Psoas muscle (tissue), 8 donors: ENCODE measurements around the gene CYSRT1. TPM values are rescaled to one million over a fixed set of nuclear protein-coding genes. Genes with fewer than 3 reads are reported as not detected.

Experiments used
- ATAC-seq, 4 donors: fragments of 200-7000 bp; cut with Tn5 transposase; one replicate each; pipeline ENCODE4 v1.9.1; 2020; ENCODE audit warnings: moderate library complexity in 3 of 4, mild to moderate bottlenecking in 2 of 4
- DNase-seq, 2 donors: peaks; one replicate each; pipeline ENCODE4 v3.0.0-alpha.2; 2020
- H3K27ac ChIP-seq: fragments of 200-600 bp; one replicate; pipeline ENCODE4 v1.8.0; 2022
- H3K27me3 ChIP-seq, 3 donors: fragments of 200-600 bp in 1 of 3; one replicate each; pipeline versions ENCODE4 v1.6.1 to v1.8.0; 2013 to 2022; ENCODE audit warnings: low read length in 2 of 3, mild to moderate bottlenecking in 2 of 3, moderate library complexity in 1 of 3; ENCODE audit not compliant: insufficient read depth in 3 of 3
- H3K36me3 ChIP-seq, 2 donors: fragments of 200-600 bp in 1 of 2; one replicate each; pipeline versions ENCODE4 v1.6.1 to v1.8.0; 2013 to 2022; ENCODE audit warnings: low read depth in 1 of 2, mild to moderate bottlenecking in 1 of 2, moderate library complexity in 1 of 2; ENCODE audit not compliant: insufficient read depth in 1 of 2
- H3K4me1 ChIP-seq: fragments of 200-600 bp; one replicate; pipeline ENCODE4 v1.8.0; 2022
- H3K4me3 ChIP-seq: fragments of 200-600 bp; one replicate; pipeline ENCODE4 v1.8.0; 2022; ENCODE audit warnings: mild to moderate bottlenecking
- H3K9me3 ChIP-seq: fragments of 200-600 bp; one replicate; pipeline ENCODE4 v1.8.0; 2022
- CTCF ChIP-seq: fragments of 200-600 bp; IDR thresholded peaks from one replicate; pipeline ENCODE4 v1.8.0; 2022; ENCODE audit warnings: antibody characterized with exemption
- WGBS, 3 donors: extraction: QIAGEN DNeasy Blood & Tissue Kit; methylation state at CpG; one replicate each; pipeline versions ENCODE4 v1.1.6 to v1.1.7; 2013; 5-methylcytosine and 5-hydroxymethylcytosine counted together
- intact Hi-C, 2 donors: fragments of 100-400 bp; cut with DNase I; formaldehyde crosslinking; loops; one replicate each; pipeline versions ENCODE4 v1.11.0 to v1.14.2; 2022
- polyA plus RNA-seq, 3 donors: library from polyadenylated mRNA; stranded (reverse); fragments of 200-250 nt; gene quantifications; one replicate each; pipeline ENCODE4 v1.2.3, GENCODE V29; 2013
- total RNA-seq, 4 donors: library from RNA; stranded (reverse); fragmentation: NEBNext Ultra II Directional in 2 of 4; extraction: Animal tissue kit (Norgen Biotek cat#: 25700) in 2 of 4; gene quantifications; one replicate each; pipeline versions ENCODE4 v1.2.1 to v1.2.4, GENCODE V29; 2021 to 2023
- donor health status: healthy with polysubstance abuse.
- donor health status: DM: no; HTN: no; CAD: no; lungs with moderate emphysema.
- donor health status: Bipolar disorder and iron deficiency.
- donor health status: healthy.
- donor health status: DM: yes; HTN: yes; CAD: no.
- donor health status: DM: no; HTN: no; CAD: no.
- donor health status: DM: no; HTN: no; CAD: no.
- donor health status: DM: yes; HTN: yes; CAD: no.

Gene CYSRT1
- total and polyA plus RNA-seq, 7 donors: 0.08 to 1.1 (median 0.25) TPM; not detected in 1

- intact Hi-C loops: no loop called here
- WGBS, 3 donors: 69 to 79% (median 76%) methylated on average over 13 to 14 of the region's 14 CpGs
- Histone ChIP-seq H3K9me3 (no peaks in the 10 kb centered on the region), H3K4me1 (peaks cover 11% of the 10 kb centered on the region), H3K4me3 (peak overlapping the region; percentile 57), H3K27me3 (no peaks in the 10 kb centered on the region), H3K36me3 (no peaks in the 10 kb centered on the region), H3K27ac (no peak overlapping the region)
- TF ChIP-seq CTCF: no peak
- no peak for DNase-seq
- ATAC-seq: no peak
Observed at GRCh38 chr9:137221095-137221505, 3.9 kb upstream of the CYSRT1 start.

- H3K36me3 ChIP-seq: no peaks in the 10 kb centered on the region
- H3K27me3 ChIP-seq: no peaks in the 10 kb centered on the region
- no peaks in the 10 kb centered on the region for H3K9me3 ChIP-seq
- no peak for ATAC-seq
- intact Hi-C loops: loop anchor here in 1 of 2 donors (2.0 kb wide), 1 partner anchor 33 kb away; the partner anchor contains the start of genes ANAPC2 and SSNA1
- H3K4me1 ChIP-seq: peaks cover 11% of the 10 kb centered on the region
- DNase-seq: no peak
- WGBS, 3 donors: 8 to 14% (median 10%) methylated on average over 32 to 61 of the region's 61 CpGs
- TF ChIP-seq CTCF: no peak
- H3K27ac ChIP-seq: no peak overlapping the region
- peak overlapping the region; percentile 57 for H3K4me3 ChIP-seq
Observed at GRCh38 chr9:137221506-137222111, 3.4 kb upstream of the CYSRT1 start.

GRCh38 chr9:137222190-137223077 lies 2.5 kb upstream of the CYSRT1 start, which contains the start of gene RNF208:
TSS of gene RNF208 (minus strand) at chr9:137222240. CDS start at chr9:137221212, 1,028 bp downstream.
- Histone ChIP-seq H3K27ac (peak within 1 kb of the TSS; percentile 83), H3K4me3 (peak within 1 kb of the TSS; percentile 76), H3K4me1 (peaks cover 11% of the 10 kb centered on the region), H3K27me3 (peaks cover 0 to 6% (median 0%) of the 10 kb centered on the region in 3 donors), H3K36me3 (no peaks in the 10 kb centered on the region), H3K9me3 (no peaks in the 10 kb centered on the region)
- intact Hi-C loops: loop anchor here in 1 of 2 donors (2.0 kb wide), 1 partner anchor 34 kb away; the partner anchor contains the start of genes ANAPC2 and SSNA1
- TF ChIP-seq CTCF: no peak
- DNase-seq (no peak), ATAC-seq (peak; percentile 12 to 45 (median 32))
- WGBS, 3 donors: 4 to 6% (median 5%) methylated on average over 33 to 88 of the region's 88 CpGs

DNA sequence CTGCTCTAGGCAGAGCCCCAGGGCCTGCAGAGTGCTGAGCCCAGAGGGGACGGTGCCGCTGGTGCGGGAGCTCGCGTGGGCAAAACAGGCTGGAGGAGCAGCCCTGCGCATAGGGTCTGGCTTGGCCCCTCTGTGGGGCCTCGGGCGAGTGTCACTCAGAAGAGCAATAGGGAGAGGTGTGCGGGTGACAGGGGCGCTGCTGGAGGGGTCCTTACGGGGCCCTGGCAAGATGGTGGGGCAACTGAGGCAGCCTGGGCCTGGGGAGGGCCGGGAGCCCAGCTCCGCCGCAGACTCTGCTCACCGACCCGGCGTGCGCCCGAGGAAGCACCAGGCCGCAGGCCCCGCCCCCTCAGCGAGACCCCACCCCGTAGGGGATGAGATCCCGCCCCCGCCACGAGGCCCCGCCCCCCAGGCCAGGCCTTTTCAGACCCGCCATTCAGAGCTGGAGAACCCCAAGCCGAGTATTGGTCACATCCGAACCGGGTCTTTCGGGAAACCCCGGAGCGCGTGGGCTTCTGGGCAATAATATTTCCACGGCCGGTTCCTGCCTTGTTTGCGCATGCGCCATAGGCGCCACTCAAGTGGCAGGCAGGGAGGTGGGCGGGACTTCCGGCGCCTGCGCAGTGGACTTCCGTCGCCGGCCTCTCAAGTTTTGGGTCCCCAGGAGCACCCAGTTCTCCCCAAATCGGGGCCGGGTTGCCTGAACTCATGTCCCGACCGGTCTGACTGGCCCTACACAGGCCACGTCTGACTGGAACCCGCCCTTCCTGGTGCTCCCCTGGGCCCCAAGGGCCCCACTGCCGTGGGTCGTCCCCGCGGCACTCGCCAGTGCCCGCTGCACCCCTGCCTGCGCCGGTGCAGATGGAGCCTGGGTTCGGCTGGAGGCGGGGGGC lies 1.6 kb upstream of the CYSRT1 start:
- peak; percentile 98 to 99 for DNase-seq
- intact Hi-C loops: loop anchor here in 1 of 2 donors (2.0 kb wide), 1 partner anchor 35 kb away; the partner anchor contains the start of genes ANAPC2 and SSNA1

More for the DNA sequence above, 1.6 kb upstream of the CYSRT1 start:
- ATAC-seq: peak; percentile 92 to 93 (median 92)
- no peaks in the 10 kb centered on the region for H3K36me3 ChIP-seq
- peak overlapping the region; percentile 76 for H3K4me3 ChIP-seq
- peaks cover 11% of the 10 kb centered on the region for H3K4me1 ChIP-seq
- H3K27ac ChIP-seq: peak overlapping the region; percentile 83
- 1 to 3% (median 1%) methylated on average over 48 to 63 of the region's 63 CpGs for WGBS, 3 donors
- peaks cover 0 to 12% (median 0%) of the 10 kb centered on the region in 3 donors for H3K27me3 ChIP-seq
- H3K9me3 ChIP-seq: no peaks in the 10 kb centered on the region
- TF ChIP-seq CTCF: no peak
